SK-N-SH treated with all-trans-retinoic acid at 6 μM for 48 hours (cell line): Measurements from ENCODE around the gene PCID2.

Experiments
- ATAC-seq: fragments of 200-7000 bp; cut with Tn5 transposase; 3 replicates; pipeline ENCODE4 v1.9.1; 2020; ENCODE audit warnings: mild to moderate bottlenecking, moderate library complexity
- ARNTL ChIP-seq: fragments of 450-650 bp; formaldehyde crosslinking; IDR thresholded peaks from 2 replicates; pipeline ENCODE4 v1.5.0; 2020; ENCODE audit warnings: low read depth, mild to moderate bottlenecking, moderate library complexity, borderline replicate concordance
- BACH2 ChIP-seq: fragments of 250-450 bp; sonication (Bioruptor Pico); IDR thresholded peaks from 2 replicates; pipeline ENCODE4 v1.9.0; 2021; ENCODE audit warnings: mild to moderate bottlenecking, borderline replicate concordance
- CREB5 ChIP-seq: fragments of 250-450 bp; sonication (Bioruptor Pico); IDR thresholded peaks from 2 replicates; pipeline ENCODE4 v1.5.1; 2020; ENCODE audit warnings: low read depth, mild to moderate bottlenecking, moderate library complexity
- CSRNP3 ChIP-seq: fragments of 250-450 bp; sonication (Bioruptor Pico); IDR thresholded peaks from 2 replicates; pipeline ENCODE4 v1.5.1; 2021; ENCODE audit warnings: mild to moderate bottlenecking, moderate library complexity
- ESRRG ChIP-seq: fragments of 250-450 bp; sonication (Bioruptor Pico); IDR thresholded peaks from 2 replicates; pipeline ENCODE4 v1.6.1; 2021; ENCODE audit warnings: mild to moderate bottlenecking
- GLIS3 ChIP-seq: fragments of 250-450 bp; sonication (Bioruptor Pico); IDR thresholded peaks from 2 replicates; pipeline ENCODE4 v1.5.0; 2020; ENCODE audit warnings: mild to moderate bottlenecking, moderate library complexity
- ISL1 ChIP-seq: fragments of 250-450 bp; sonication (Bioruptor Pico); IDR thresholded peaks from 2 replicates; pipeline ENCODE4 v2.1.2; 2022; ENCODE audit warnings: mild to moderate bottlenecking, moderate library complexity
- OSR1 ChIP-seq: fragments of 250-450 bp; sonication (Bioruptor Pico); IDR thresholded peaks from 2 replicates; pipeline ENCODE4 v1.8.0; 2022; ENCODE audit warnings: moderate library complexity, mild to moderate bottlenecking, inconsistent platforms
- PATZ1 ChIP-seq: fragments of 250-450 bp; sonication (Bioruptor Pico); IDR thresholded peaks from 2 replicates; pipeline ENCODE4 v1.8.0; 2020; ENCODE audit warnings: mild to moderate bottlenecking, moderate library complexity, borderline replicate concordance
- POU6F1 ChIP-seq: fragments of 250-450 bp; sonication (Bioruptor Pico); IDR thresholded peaks from 2 replicates; pipeline ENCODE4 v1.8.0; 2021; ENCODE audit warnings: low read depth, mild to moderate bottlenecking, moderate library complexity, borderline replicate concordance
- PPARA ChIP-seq: fragments of 250-450 bp; sonication (Bioruptor Pico); IDR thresholded peaks from 2 replicates; pipeline ENCODE4 v1.5.0; 2020; ENCODE audit warnings: mild to moderate bottlenecking, borderline replicate concordance
- RARB ChIP-seq: fragments of 250-450 bp; sonication (Bioruptor Pico); IDR thresholded peaks from 2 replicates; pipeline ENCODE4 v1.8.0; 2021; ENCODE audit warnings: mild to moderate bottlenecking, moderate library complexity
- SNAI2 ChIP-seq: fragments of 250-450 bp; sonication (Bioruptor Pico); IDR thresholded peaks from 2 replicates; pipeline ENCODE4 v1.5.0; 2020; ENCODE audit warnings: mild to moderate bottlenecking, moderate library complexity
- TSHZ2 ChIP-seq: fragments of 250-450 bp; sonication (Bioruptor Pico); IDR thresholded peaks from 2 replicates; pipeline ENCODE4 v1.5.0; 2020; ENCODE audit warnings: mild to moderate bottlenecking, moderate library complexity
- ZC3H10 ChIP-seq: fragments of 250-450 bp; sonication (Bioruptor Pico); IDR thresholded peaks from 2 replicates; pipeline ENCODE4 v1.5.1; 2021; ENCODE audit warnings: mild to moderate bottlenecking, moderate library complexity
- ZFP3 ChIP-seq: fragments of 250-450 bp; sonication (Bioruptor Pico); IDR thresholded peaks from 2 replicates; pipeline ENCODE4 v1.5.0; 2020; ENCODE audit warnings: mild to moderate bottlenecking, moderate library complexity
- ZFP30 ChIP-seq: fragments of 450-650 bp; formaldehyde crosslinking; IDR thresholded peaks from 2 replicates; pipeline ENCODE4 v1.5.0; 2022; ENCODE audit warnings: mild to moderate bottlenecking, moderate library complexity
- ZNF565 ChIP-seq: fragments of 450-650 bp; formaldehyde crosslinking; conservative IDR thresholded peaks from 2 replicates; pipeline ENCODE4 v1.5.0; 2020; ENCODE audit warnings: low read depth, mild to moderate bottlenecking, moderate library complexity
- ZNF70 ChIP-seq: fragments of 450-650 bp; formaldehyde crosslinking; IDR thresholded peaks from 2 replicates; pipeline ENCODE4 v1.5.0; 2020; ENCODE audit warnings: mild to moderate bottlenecking, moderate library complexity
- ZNF8 ChIP-seq: fragments of 450-650 bp; formaldehyde crosslinking; IDR thresholded peaks from 2 replicates; pipeline ENCODE4 v1.5.0; 2020; ENCODE audit warnings: mild to moderate bottlenecking, moderate library complexity

PCID2 gene

GRCh38 chr13:113239986-113240385 lies 31.5 kb upstream of the PCID2 start:
- ATAC-seq: no peak
- TF ChIP-seq RARB (CRISPR knock-in tag): no peak
- TF ChIP-seq GLIS3 (CRISPR knock-in tag): no peak
- TF ChIP-seq PATZ1: no peak
- TF ChIP-seq CSRNP3: no peak
- TF ChIP-seq ZFP3 (CRISPR knock-in tag): no peak
- TF ChIP-seq TSHZ2 (CRISPR knock-in tag): no peak
- TF ChIP-seq ESRRG (CRISPR knock-in tag): no peak
- TF ChIP-seq POU6F1 (CRISPR knock-in tag): no peak
- TF ChIP-seq ZNF70 (CRISPR knock-in tag): no peak
- TF ChIP-seq OSR1 (CRISPR knock-in tag): no peak
- no peak for TF ChIP-seq ZFP30 (CRISPR knock-in tag)
- TF ChIP-seq PPARA (CRISPR knock-in tag): no peak
- TF ChIP-seq ISL1 (CRISPR knock-in tag): no peak
- TF ChIP-seq BACH2 (CRISPR knock-in tag): no peak
- TF ChIP-seq CREB5 (CRISPR knock-in tag): no peak
- no peak for TF ChIP-seq ZNF565 (CRISPR knock-in tag)
- TF ChIP-seq ZNF8 (CRISPR knock-in tag): no peak
- no peak for TF ChIP-seq ZC3H10 (CRISPR knock-in tag)
- TF ChIP-seq SNAI2 (CRISPR knock-in tag): no peak

- ATAC-seq: no peak
- no peak for TF ChIP-seq PATZ1
- no peak for TF ChIP-seq POU6F1 (CRISPR knock-in tag)
- TF ChIP-seq RARB (CRISPR knock-in tag): no peak
- no peak for TF ChIP-seq CSRNP3
- no peak for TF ChIP-seq ZFP30 (CRISPR knock-in tag)
- no peak for TF ChIP-seq ESRRG (CRISPR knock-in tag)
- TF ChIP-seq OSR1 (CRISPR knock-in tag): no peak
- no peak for TF ChIP-seq PPARA (CRISPR knock-in tag)
- TF ChIP-seq ISL1 (CRISPR knock-in tag): no peak
- no peak for TF ChIP-seq ZC3H10 (CRISPR knock-in tag)
- no peak for TF ChIP-seq ARNTL (CRISPR knock-in tag)
- TF ChIP-seq SNAI2 (CRISPR knock-in tag): no peak
- no peak for TF ChIP-seq ZNF8 (CRISPR knock-in tag)
- TF ChIP-seq ZFP3 (CRISPR knock-in tag): no peak
Measured at GRCh38 chr13:113239357-113239756, 30.9 kb upstream of the PCID2 start.
